Stimulated activated CD4-positive, alpha-beta T cell treated with anti-CD3 and anti-CD28 coated beads, Interleukin-2, amount 100 ng/mL, for 24 hours (primary cell): Measurements from ENCODE around the gene LLCFC1.
"Not testable (repeated sequence)": the region's sequence is repeated elsewhere in the genome, so short reads cannot be mapped to it uniquely, and the experiment has no call there.

ENCODE experiments used
- DNase-seq, 2 donors: peaks; one replicate each; pipeline ENCODE4 v3.0.0-alpha.2; 2020

LLCFC1 gene

GRCh38 chr7:142943706-142944268, 4.5 kb downstream of the LLCFC1 start:
- DNase-seq: no peak

GRCh38 chr7:142945001-142945400, 5.7 kb downstream of the LLCFC1 start:
- DNase-seq: no peak

- no peak for DNase-seq
These were observed 9.3 kb downstream of the LLCFC1 start for GRCh38 chr7:142948603-142949002.

- DNase-seq: no peak
These were observed 11.0 kb downstream of the LLCFC1 start for GRCh38 chr7:142950235-142950634.

- DNase-seq: no peak
These were observed 15.5 kb downstream of the LLCFC1 start for GRCh38 chr7:142954680-142955268.

- DNase-seq: no peak
These were observed 17.8 kb downstream of the LLCFC1 start for GRCh38 chr7:142956951-142957623.

- DNase-seq: no peak
These were observed 18.4 kb downstream of the LLCFC1 start for GRCh38 chr7:142957723-142958122.

- DNase-seq: no peak
These were observed 19.9 kb downstream of the LLCFC1 start for GRCh38 chr7:142959202-142959601.

GRCh38 chr7:142960955-142961512, 21.8 kb downstream of the LLCFC1 start:
- no peak for DNase-seq

- no peak for DNase-seq
These were observed 22.3 kb downstream of the LLCFC1 start for GRCh38 chr7:142961595-142961972.

GRCh38 chr7:142961973-142962926, 23.0 kb downstream of the LLCFC1 start, which contains the start of gene KEL:
Gene KEL, minus strand, starts transcription at chr7:142962363. Its CDS starts 157 bp downstream, at chr7:142962206.
- DNase-seq: no peak

GRCh38 chr7:142962991-142963390, 23.7 kb downstream of the LLCFC1 start:
- DNase-seq: no peak

GRCh38 chr7:142963993-142964392, 24.7 kb downstream of the LLCFC1 start:
- no peak for DNase-seq

GRCh38 chr7:142964502-142965246, 25.4 kb downstream of the LLCFC1 start:
- no peak for DNase-seq

- no peak for DNase-seq
These were observed 28.9 kb downstream of the LLCFC1 start for GRCh38 chr7:142968229-142968628.

GRCh38 chr7:142969183-142969582, 29.9 kb downstream of the LLCFC1 start:
- no peak for DNase-seq

GRCh38 chr7:142974626-142975025, 35.3 kb downstream of the LLCFC1 start:
- DNase-seq: no peak

GRCh38 chr7:142978402-142978801, 39.1 kb downstream of the LLCFC1 start:
- not testable (repeated sequence) for DNase-seq

- DNase-seq: no peak
These were observed 44.5 kb downstream of the LLCFC1 start for GRCh38 chr7:142983825-142984224.

GRCh38 chr7:142984297-142984696, 45.0 kb downstream of the LLCFC1 start:
- DNase-seq: no peak
